Measurements from ENCODE around the gene SMG9.

- TF ChIP-seq CTCF (IDR thresholded peaks at IDR 0.05; ENCODE audit: low read length) (no peak), EZH2phosphoT487 (IDR thresholded peaks at IDR 0.05; ENCODE audit: low read length) (no peak), EZH2 (optimal IDR thresholded peaks at IDR 0.05; ENCODE audit: low read depth, low read length) (no peak)
Observed at GRCh38 chr19:43707158-43707712, 47.5 kb downstream of the SMG9 start.

Measured in MM.1S (cell line).